K562 (cell line): ENCODE results near the gene HOXA9. TPM values are rescaled to one million over a fixed set of nuclear protein-coding genes. Genes with fewer than 3 reads are reported as not detected.

Experiments
- ATAC-seq: fragments of 200-7000 bp; cut with Tn5 transposase; 3 replicates; pipeline ENCODE4 v1.9.1; 2020; ENCODE audit warnings: moderate library complexity
- BruUV-seq: library from RNA; stranded (reverse); fragments of 400-500 nt; replicated peaks from 2 replicates; lab custom pipeline; 2021; lab: Mats Ljungman, UMichigan
- CTCF ChIA-PET: fragments of 300-600 bp; formaldehyde crosslinking; extraction: SDS; loops from one replicate; lab custom pipeline; 2021; ENCODE audit warnings: low intra/inter-chr PET ratio; lab: Yijun Ruan, JAX
- POLR2A ChIA-PET: fragments of 300-600, 350-650 bp; sonication (Branson Sonifier 250); formaldehyde crosslinking; extraction: SDS; loops from one replicate; lab custom pipeline; 2021; ENCODE audit warnings: antibody characterized with exemption, inconsistent platforms; lab: Yijun Ruan, JAX
- DNase-seq, 4 experiments: peaks; one replicate each; pipeline versions ENCODE4 v3.0.0 to v3.0.0-alpha.2; 2011 to 2018; ENCODE audit warnings: low spot score in 3 of 4, mixed read lengths in 3 of 4; ENCODE audit errors: extremely low read depth in 1 of 4
- FAIRE-seq: peaks from 2 replicates; lab custom pipeline; 2011; peaks lifted over from hg19 to GRCh38; lab: Jason Lieb, UNC
- H2AFZ ChIP-seq: 2 replicates; pipeline ENCODE4 v1.6.0; 2011; ENCODE audit warnings: low read depth, low read length, control low read depth, inconsistent platforms
- H3K27ac ChIP-seq: fragments of 200-600 bp; 3 replicates; pipeline ENCODE4 v1.8.0; 2011; ENCODE audit warnings: low read depth, mild to moderate bottlenecking, control low read depth, inconsistent platforms, low read length, moderate library complexity, mixed read lengths; ENCODE audit errors: extremely low read depth
- H3K27me3 ChIP-seq, 2 experiments: fragments of 300-600 bp in 1 of 2; 2 replicates in 1 of 2; 3 replicates in 1 of 2; pipeline versions ENCODE4 v1.6.0 to v1.8.0; 2011; ENCODE audit warnings: inconsistent platforms in 2 of 2, low read length in 2 of 2, mild to moderate bottlenecking in 1 of 2, mixed read lengths in 1 of 2, moderate library complexity in 1 of 2; ENCODE audit not compliant: control insufficient read depth in 2 of 2, insufficient read depth in 2 of 2
- H3K36me3 ChIP-seq: fragments of 300-600 bp; 3 replicates; pipeline ENCODE4 v1.8.0; 2011; ENCODE audit warnings: mild to moderate bottlenecking, low read length, inconsistent platforms; ENCODE audit not compliant: control insufficient read depth, insufficient read depth
- H3K4me1 ChIP-seq, 2 experiments: fragments of 200-600 bp in 1 of 2; replicated peaks in 1 of 2; 2 replicates in 1 of 2; 3 replicates in 1 of 2; pipeline versions ENCODE4 v1.5.1 to v1.8.0; 2011; ENCODE audit warnings: inconsistent platforms in 2 of 2, low read length in 2 of 2, mild to moderate bottlenecking in 1 of 2, mixed read lengths in 1 of 2, moderate library complexity in 1 of 2; ENCODE audit not compliant: control insufficient read depth in 2 of 2, insufficient read depth in 2 of 2
- H3K4me2 ChIP-seq: 2 replicates; pipeline ENCODE4 v1.6.1; 2011; ENCODE audit warnings: low read length, control low read depth, inconsistent platforms, mixed read lengths; ENCODE audit not compliant: insufficient read depth
- H3K4me3 ChIP-seq: fragments of 200-600 bp; sonication (generic), shearing (Covaris generic); 2 replicates; pipeline ENCODE4 v1.5.1; 2016; ENCODE audit warnings: control low read depth, inconsistent platforms
- H3K79me2 ChIP-seq: fragments of 200-600 bp; 3 replicates; pipeline ENCODE4 v1.8.0; 2011; ENCODE audit warnings: low read length, inconsistent platforms; ENCODE audit not compliant: control insufficient read depth, insufficient read depth
- H3K9ac ChIP-seq, 2 experiments: 2 replicates each; pipeline versions ENCODE4 v1.6.0 to v1.6.1; 2011; ENCODE audit warnings: low read depth in 2 of 2, low read length in 2 of 2, control low read depth in 1 of 2, inconsistent platforms in 1 of 2, mild to moderate bottlenecking in 1 of 2, mixed read lengths in 1 of 2; ENCODE audit not compliant: insufficient read depth in 1 of 2
- H3K9me1 ChIP-seq: one replicate; pipeline ENCODE4 v1.6.0; 2011; ENCODE audit warnings: inconsistent platforms, mild to moderate bottlenecking, low read length, moderate library complexity; ENCODE audit not compliant: control insufficient read depth, insufficient read depth
- H3K9me3 ChIP-seq: replicated peaks from 2 replicates; pipeline ENCODE4 v1.5.1; 2011; ENCODE audit warnings: low read depth, low read length, inconsistent platforms; ENCODE audit not compliant: control insufficient read depth, insufficient read depth
- H4K20me1 ChIP-seq: replicated peaks from 2 replicates; pipeline ENCODE4 v1.6.1; 2011; ENCODE audit warnings: low read length, inconsistent platforms, mixed read lengths; ENCODE audit not compliant: control insufficient read depth, insufficient read depth
- BRF2 ChIP-seq: IDR thresholded peaks from 3 replicates; pipeline ENCODE4 v1.6.1; 2011; ENCODE audit warnings: borderline replicate concordance, mild to moderate bottlenecking; ENCODE audit not compliant: insufficient read length, insufficient read depth
- CREM ChIP-seq: IDR thresholded peaks from 2 replicates; pipeline ENCODE4 v1.6.1; 2014; ENCODE audit warnings: antibody characterized with exemption, low read depth
- DEAF1 ChIP-seq: fragments of 450-650 bp; formaldehyde crosslinking; IDR thresholded peaks from 2 replicates; pipeline ENCODE4 v1.4.0; 2020; ENCODE audit warnings: mild to moderate bottlenecking, moderate library complexity
- EGR1 ChIP-seq: fragments of 450-650 bp; conservative IDR thresholded peaks from 2 replicates; pipeline ENCODE4 v1.6.1; 2017; ENCODE audit warnings: mild to moderate bottlenecking
- ETV5 ChIP-seq: sonication (generic); formaldehyde crosslinking; IDR thresholded peaks from 2 replicates; pipeline ENCODE4 v1.4.0; 2020; ENCODE audit warnings: low read depth, mild to moderate bottlenecking, missing genetic modification reagents
- IRF2 ChIP-seq: sonication (generic); formaldehyde crosslinking; IDR thresholded peaks from 2 replicates; pipeline ENCODE4 v1.8.1; 2022; ENCODE audit warnings: mild to moderate bottlenecking, missing genetic modification reagents
- JUNB ChIP-seq: fragments of 450-650 bp; formaldehyde crosslinking; conservative IDR thresholded peaks from 2 replicates; pipeline ENCODE4 v1.4.0; 2020; ENCODE audit warnings: mild to moderate bottlenecking
- PREB ChIP-seq: sonication (generic); formaldehyde crosslinking; IDR thresholded peaks from 2 replicates; pipeline ENCODE4 v1.8.1; 2023; ENCODE audit warnings: mild to moderate bottlenecking, missing genetic modification reagents
- RBFOX2 ChIP-seq: fragments of 200-400 bp; formaldehyde crosslinking; IDR thresholded peaks from 2 replicates; pipeline ENCODE4 v1.6.1; 2017; ENCODE audit warnings: low read depth, mild to moderate bottlenecking, low read length, moderate library complexity
- TAL1 ChIP-seq: fragments of 450-650 bp; IDR thresholded peaks from 2 replicates; pipeline ENCODE4 v1.6.1; 2016; ENCODE audit warnings: mild to moderate bottlenecking
- ZNF134 ChIP-seq: fragments of 250-450 bp; sonication (Bioruptor Pico); conservative IDR thresholded peaks from 2 replicates; pipeline ENCODE4 v1.4.0; 2020
- ZNF239 ChIP-seq: fragments of 250-450 bp; sonication (Bioruptor Pico); IDR thresholded peaks from 2 replicates; pipeline ENCODE4 v1.4.0; 2020; ENCODE audit warnings: mild to moderate bottlenecking
- ZNF507 ChIP-seq: conservative IDR thresholded peaks from 2 replicates; pipeline ENCODE4 v1.6.1; 2017; ENCODE audit warnings: missing genetic modification characterization, missing compliant biosample characterization
- ZNF639 ChIP-seq, 2 experiments: fragments of 200-800 bp in 1 of 2; sonication (Bioruptor generic) in 1 of 2; sonication (generic) in 1 of 2; formaldehyde crosslinking in 1 of 2; IDR thresholded peaks in 1 of 2; conservative IDR thresholded peaks in 1 of 2; 2 replicates each; pipeline versions ENCODE4 v1.5.0 to v1.6.1; 2016 to 2020; ENCODE audit warnings: missing compliant biosample characterization in 1 of 2, missing genetic modification characterization in 1 of 2, missing genetic modification reagents in 1 of 2
- ZNF764 ChIP-seq: fragments of 250-450 bp; sonication (Bioruptor Pico); IDR thresholded peaks from 2 replicates; pipeline ENCODE4 v1.4.0; 2020; ENCODE audit warnings: low read depth, mild to moderate bottlenecking, moderate library complexity
- WGBS: fragments of 100-300 bp; shearing (Covaris generic); methylation state at CpG from one replicate; pipeline ENCODE4 v1.1.6; 2016; ENCODE audit warnings: low coverage, mixed read lengths; ENCODE audit not compliant: insufficient coverage; ENCODE audit errors: missing lambda C conversion rate; 5-methylcytosine and 5-hydroxymethylcytosine counted together
- in situ Hi-C: fragments of 300-500 bp; cut with MboI; formaldehyde crosslinking; loops from 4 replicates; pipeline ENCODE4 v1.15.0; 2018; ENCODE audit warnings: inconsistent platforms, mixed read lengths
- intact Hi-C: fragments of 100-400 bp; cut with micrococcal nuclease; formaldehyde crosslinking; loops from 2 replicates; pipeline ENCODE4 v1.14.2; 2022
- polyA plus RNA-seq, 8 experiments: library from polyadenylated mRNA; depleted of rRNA in 4 of 8; stranded (reverse) in 5 of 8; unstranded in 3 of 8; fragments of >200 nt; fragmentation: Nextera tagmentation in 2 of 8; fragmentation: Illumina TruSeq in 1 of 8; extraction: Ambion mirVana in 2 of 8; extraction: Trizol in 1 of 8; gene quantifications; 2 replicates each; pipeline versions ENCODE4 v1.2.1 to v1.2.3, GENCODE V29; 2011 to 2014; ENCODE audit warnings: inconsistent platforms in 1 of 8, missing spikeins in 1 of 8
- total RNA-seq, 7 experiments: library from RNA; depleted of rRNA in 6 of 7; stranded (reverse); fragments of >200 nt in 6 of 7; fragmentation: Illumina TruSeq in 2 of 7; extraction: Trizol in 2 of 7; gene quantifications; 2 replicates each; pipeline versions ENCODE4 v1.2.1 to v1.2.3, GENCODE V29; 2011 to 2021; ENCODE audit warnings: low replicate concordance in 1 of 7

HOXA9 gene
- total and polyA plus RNA-seq, 9 of the 15 experiments (the other 6 are each of a cell fraction or from before 2014, with no cell fraction given) = not detected

- FAIRE-seq = no peak
- CTCF ChIA-PET = no interaction called here
Observed at GRCh38 chr7:27169658-27170425, 4.5 kb upstream of the HOXA9 start.

More at GRCh38 chr7:27169658-27170425, 4.5 kb upstream of the HOXA9 start:
- no peak overlapping the region for H3K27ac ChIP-seq
- TF ChIP-seq PREB (CRISPR knock-in tag) = no peak
- no peak for TF ChIP-seq BRF2
- no peak for TF ChIP-seq ZNF239 (CRISPR knock-in tag)
- TF ChIP-seq ZNF134 = no peak
- TF ChIP-seq RBFOX2 = no peak
- no peak for TF ChIP-seq ZNF764 (CRISPR knock-in tag)
- no peak for TF ChIP-seq ZNF639 (CRISPR knock-in tag; conservative IDR thresholded peaks at IDR 0.05 in 1 of 2, IDR thresholded peaks at IDR 0.05 in 1 of 2)
- no peak for TF ChIP-seq ETV5
- TF ChIP-seq JUNB (CRISPR knock-in tag) = no peak
- no peak for TF ChIP-seq IRF2
- no peak for TF ChIP-seq EGR1
- no peak for TF ChIP-seq TAL1
- no peak for TF ChIP-seq CREM
- no peak for TF ChIP-seq ZNF507 (tag)
- no peak for TF ChIP-seq DEAF1 (CRISPR knock-in tag)
- TF ChIP-seq, all 486 proteins: peak for 0
- H3K4me2 ChIP-seq = no peak overlapping the region
- intact Hi-C loops (no loop called here), in situ Hi-C loops (loop anchor here (5.0 to 25.0 kb wide), 4 partner anchors 658 to 1283 kb away; no protein-coding TSS in a partner anchor)
- no peaks in the 10 kb centered on the region for H4K20me1 ChIP-seq
- H3K9me1 ChIP-seq = no peaks in the 10 kb centered on the region
- POLR2A ChIA-PET = interaction anchor here (0.8 kb wide), 1 partner anchor 9 kb away, joined by 3 read pairs; no protein-coding TSS in a partner anchor
- H3K9ac ChIP-seq = no peak overlapping the region
- no peak overlapping the region for H3K4me3 ChIP-seq
- peaks cover 24 to 71% of the 10 kb centered on the region in 2 experiments; a peak in 4 of 5 replicates for H3K27me3 ChIP-seq
- no peak for DNase-seq
- no peak overlapping the region for H2AFZ ChIP-seq
- H3K36me3 ChIP-seq = no peaks in the 10 kb centered on the region
- ATAC-seq = no peak
- no peaks in the 10 kb centered on the region for H3K79me2 ChIP-seq
- no TSS peak for BruUV-seq
- WGBS = 39% methylated on average over 20 of the region's 46 CpGs
- peaks cover 0 to 5% of the 10 kb centered on the region in 2 experiments; a peak in 1 of 5 replicates for H3K4me1 ChIP-seq
- no peaks in the 10 kb centered on the region for H3K9me3 ChIP-seq
